Muscle of back (tissue), 11 donors: ENCODE results near the gene PPIB. TPM values are rescaled to one million over a fixed set of nuclear protein-coding genes. Genes with fewer than 3 reads are reported as not detected.
"Not testable (repeated sequence)": the region's sequence is repeated elsewhere in the genome, so short reads cannot be mapped to it uniquely, and the experiment has no call there.

Source experiments
- DNase-seq, 3 donors: peaks; one replicate each; pipeline versions ENCODE4 v3.0.0 to v3.0.0-alpha.2; 2013
- polyA plus RNA-seq, 10 donors: library from polyadenylated mRNA; unstranded; fragments of 120-200 nt; gene quantifications; one replicate each; pipeline ENCODE4 v1.2.1, GENCODE V29; 2013; ENCODE audit not compliant: insufficient read length in 10 of 10

The PPIB gene
- polyA plus RNA-seq, 10 donors: 231 to 484 (median 310) TPM

DNA sequence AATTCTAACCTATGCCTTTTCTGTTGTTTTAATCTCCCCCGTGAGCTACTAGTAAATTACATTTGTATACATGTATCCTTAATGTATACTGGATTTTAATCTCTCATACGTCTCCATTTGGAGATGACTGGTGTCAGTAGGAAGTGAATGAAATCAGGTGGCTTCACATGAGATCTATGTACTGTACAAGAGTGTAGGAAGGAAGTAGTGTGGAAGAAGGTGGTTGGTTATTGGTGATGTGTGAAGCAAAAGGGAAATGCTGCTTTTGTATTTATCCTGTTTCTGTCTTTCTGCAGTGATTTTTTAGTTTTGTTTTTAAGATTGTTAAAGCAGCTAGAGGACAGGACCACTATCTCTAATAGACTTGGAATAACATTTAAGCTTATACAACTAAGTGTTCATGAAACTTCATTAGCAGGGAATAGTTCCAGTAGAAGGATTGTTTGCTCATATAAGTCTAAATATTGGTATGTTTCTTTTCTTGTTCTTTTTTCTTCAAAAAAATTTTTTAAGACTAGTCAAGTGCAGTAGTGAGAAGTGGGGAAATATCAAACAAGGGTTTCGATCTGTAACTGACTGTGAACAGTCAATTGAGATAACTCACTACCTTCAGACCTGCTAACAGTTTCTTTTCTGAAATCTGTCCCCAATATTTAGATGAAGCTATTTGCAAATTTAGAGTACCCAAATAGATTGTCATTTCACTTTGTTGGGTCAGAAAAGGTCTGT is 51.7 kb downstream of the PPIB start:
- DNase-seq: no peak

GRCh38 chr15:64110108-64110701 is 52.6 kb downstream of the PPIB start:
- DNase-seq: not testable (repeated sequence)

GRCh38 chr15:64107337-64107736 is 55.5 kb downstream of the PPIB start:
- DNase-seq: no peak

Other genes starting within 250 kb of the PPIB start
- gene DAPK2, start 116.5 kb downstream of the PPIB start, polyA plus RNA-seq: 1 to 10 TPM; 2.3 to 5.6 (median 3.4) TPM
- 10 to 100 TPM; 45.5 to 55.7 (median 49.0) TPM for gene CIAO2A, start 69.2 kb downstream of the PPIB start, polyA plus RNA-seq
- gene SNX1, start 67.0 kb downstream of the PPIB start, polyA plus RNA-seq: 10 to 100 TPM; 46.1 to 62.3 (median 56.5) TPM
- gene SNX22, start 11.3 kb downstream of the PPIB start, polyA plus RNA-seq: 1 to 10 TPM in 3 of 10 donors, under 1 TPM in 7; 0.39 to 1.5 (median 0.80) TPM
- gene CSNK1G1, start 193.2 kb upstream of the PPIB start, polyA plus RNA-seq: 10 to 100 TPM in 6 of 10 donors, 1 to 10 TPM in 4; 8.5 to 13.0 (median 10.8) TPM
- gene PCLAF, start 218.4 kb upstream of the PPIB start, polyA plus RNA-seq: 10 to 100 TPM; 25.0 to 64.8 (median 38.8) TPM
- gene TRIP4, start 224.8 kb upstream of the PPIB start, polyA plus RNA-seq: 10 to 100 TPM; 21.9 to 33.8 (median 25.6) TPM